ENCODE measurements around the gene STARD13. TPM values are rescaled to one million over a fixed set of nuclear protein-coding genes. Genes with fewer than 3 reads are reported as not detected.

STARD13 gene
- total RNA-seq, 3 donors from 2014 or later = 34.5 to 92.4 (median 35.2) TPM

- H3K4me1 ChIP-seq (ENCODE audit: low read depth) = peaks cover 28% of the 10 kb centered on the region
Measured at GRCh38 chr13:33280279-33280905, 5.2 kb downstream of the STARD13 start.

GRCh38 chr13:33279414-33280278, 5.9 kb downstream of the STARD13 start:
- H3K4me3 ChIP-seq = no peak overlapping the region
- TF ChIP-seq CTCF (IDR thresholded peaks at IDR 0.05) = no peak
- no peaks in the 10 kb centered on the region for H3K36me3 ChIP-seq (ENCODE audit: low read depth)
- no peaks in the 10 kb centered on the region for H3K9me3 ChIP-seq
- peak; percentile 39 to 74 (median 50) for DNase-seq
- H3K4me1 ChIP-seq (ENCODE audit: low read depth) = peaks cover 28% of the 10 kb centered on the region
- intact Hi-C loops (cut with DNase I, micrococcal nuclease) = no loop called here
- ATAC-seq = peak; percentile 92

More at GRCh38 chr13:33280279-33280905, 5.2 kb downstream of the STARD13 start:
- ATAC-seq (no peak), DNase-seq (no peak)
- no peak for TF ChIP-seq CTCF (IDR thresholded peaks at IDR 0.05)
- intact Hi-C loops (cut with DNase I, micrococcal nuclease) = no loop called here
- no peak overlapping the region for H3K4me3 ChIP-seq
- H3K36me3 ChIP-seq (ENCODE audit: low read depth) = no peaks in the 10 kb centered on the region
- no peaks in the 10 kb centered on the region for H3K9me3 ChIP-seq

- no peaks in the 10 kb centered on the region for H3K9me3 ChIP-seq
- TF ChIP-seq CTCF (IDR thresholded peaks at IDR 0.05) = no peak
- H3K36me3 ChIP-seq (ENCODE audit: low read depth) = no peaks in the 10 kb centered on the region
- H3K4me3 ChIP-seq = no peak overlapping the region
- peaks cover 28% of the 10 kb centered on the region for H3K4me1 ChIP-seq (ENCODE audit: low read depth)
- ATAC-seq = no peak
- DNase-seq = no peak
- intact Hi-C loops (cut with DNase I, micrococcal nuclease) = no loop called here
Measured at GRCh38 chr13:33278913-33279312, 6.6 kb downstream of the STARD13 start.

- H3K9me3 ChIP-seq = no peaks in the 10 kb centered on the region
- ATAC-seq (no peak), DNase-seq (no peak)
- no peaks in the 10 kb centered on the region for H3K36me3 ChIP-seq (ENCODE audit: low read depth)
- H3K4me1 ChIP-seq (ENCODE audit: low read depth) = peaks cover 31% of the 10 kb centered on the region
- no peak for TF ChIP-seq CTCF (IDR thresholded peaks at IDR 0.05)
- H3K4me3 ChIP-seq = no peak overlapping the region
- intact Hi-C loops (cut with DNase I, micrococcal nuclease) = no loop called here
Measured at GRCh38 chr13:33277946-33278345, 7.6 kb downstream of the STARD13 start.

GRCh38 chr13:33277037-33277740, 8.4 kb downstream of the STARD13 start:
- H3K36me3 ChIP-seq (ENCODE audit: low read depth) = no peaks in the 10 kb centered on the region

More at GRCh38 chr13:33277037-33277740, 8.4 kb downstream of the STARD13 start:
- DNase-seq (no peak), ATAC-seq (no peak)
- H3K4me3 ChIP-seq = no peak overlapping the region
- intact Hi-C loops (cut with DNase I, micrococcal nuclease) = no loop called here
- no peak for TF ChIP-seq CTCF (IDR thresholded peaks at IDR 0.05)
- no peaks in the 10 kb centered on the region for H3K9me3 ChIP-seq
- peaks cover 31% of the 10 kb centered on the region for H3K4me1 ChIP-seq (ENCODE audit: low read depth)
